ENCODE measurements around the gene CSK.

Gene CSK

DNA sequence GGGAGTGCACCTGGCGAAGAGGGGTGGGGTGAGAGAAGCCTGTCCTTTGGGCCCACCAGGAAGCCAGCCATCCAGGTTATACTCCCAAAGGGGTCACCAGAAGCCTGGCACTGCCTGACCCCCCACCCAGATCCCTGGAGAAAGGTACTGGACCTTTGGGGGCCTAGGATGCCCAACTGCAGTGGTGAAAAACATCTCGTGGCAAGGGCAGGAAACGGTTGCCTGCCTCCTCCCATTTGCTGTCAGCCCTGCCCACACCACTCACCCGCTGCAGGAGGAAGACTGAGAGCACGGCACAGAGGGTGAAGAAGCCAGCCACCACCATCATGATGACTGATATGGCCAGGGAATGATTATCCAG is 63.3 kb downstream of the CSK start:
- peak in 3 of 4 experiments; percentile 23 to 65 (median 43) for DNase-seq

DNA sequence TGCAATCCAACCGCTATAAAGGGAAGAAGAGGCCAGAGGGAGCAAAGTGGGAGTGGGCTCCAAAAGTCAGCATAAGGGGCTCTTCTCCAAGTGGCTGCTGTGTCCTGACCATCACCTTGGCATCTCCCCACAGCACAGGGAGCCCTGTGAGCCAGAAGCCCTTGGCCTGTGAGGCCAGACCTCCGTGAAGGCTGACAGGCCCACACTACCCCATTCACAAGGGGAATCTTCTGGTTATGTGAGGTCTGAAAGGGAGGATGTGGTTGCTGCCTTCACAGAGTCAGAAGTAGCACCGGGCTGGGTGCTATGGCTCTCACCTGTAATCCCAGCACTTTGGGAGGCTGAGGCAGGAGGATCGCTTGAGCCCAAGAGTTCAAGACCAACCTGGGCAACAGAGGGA is 63.7 kb downstream of the CSK start:
- no peak for DNase-seq

- no peak for DNase-seq
Observed at GRCh38 chr15:74847432-74847831, 65.6 kb downstream of the CSK start.

DNA sequence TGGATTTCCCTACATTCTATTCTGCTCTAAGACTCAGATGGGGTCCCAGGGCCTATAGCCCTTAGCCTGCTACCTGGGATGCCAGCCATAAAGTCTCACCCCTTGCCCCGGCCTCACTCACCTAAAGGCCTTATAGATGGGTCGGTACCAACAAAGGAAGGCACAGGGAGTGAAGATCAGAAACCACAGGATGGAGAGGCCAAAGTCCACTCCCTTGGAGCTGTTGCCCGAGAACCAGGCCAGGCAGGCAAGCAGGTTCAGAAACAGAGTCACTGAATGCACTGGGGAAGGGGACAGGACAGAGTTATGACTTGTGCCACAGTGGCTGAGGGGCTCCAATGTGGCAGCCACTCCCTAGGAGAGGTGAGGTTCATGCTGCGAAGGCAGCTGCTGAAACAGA is 68.5 kb downstream of the CSK start:
- DNase-seq = no peak

DNA sequence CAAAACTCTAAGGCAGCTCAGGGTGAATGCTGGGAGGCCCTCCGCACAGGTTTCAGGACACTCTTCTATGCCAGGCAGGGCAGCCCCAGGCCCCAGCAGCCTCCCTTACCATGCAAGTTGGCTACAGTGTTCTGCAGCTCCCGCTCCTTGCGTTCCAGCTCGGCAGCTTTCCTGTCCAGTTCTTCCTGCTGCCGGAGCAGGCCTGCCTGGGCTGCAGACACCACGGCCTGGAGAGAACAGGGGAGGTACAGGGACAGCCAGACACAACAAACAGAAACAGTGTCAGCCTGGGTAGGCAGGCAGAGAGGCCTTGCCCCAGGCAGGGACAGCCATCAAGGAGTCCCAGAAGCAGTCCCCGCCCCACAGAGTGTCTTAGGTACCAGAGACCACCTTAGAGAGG is 70.1 kb downstream of the CSK start:
- DNase-seq = no peak

Measured in activated CD4-positive, CD25-positive, alpha-beta regulatory T cell (primary cell).